ENCODE measurements around the gene HYCC1.
"Not testable (repeated sequence)": the region's sequence is repeated elsewhere in the genome, so short reads cannot be mapped to it uniquely, and the experiment has no call there.

HYCC1 gene

GRCh38 chr7:22983257-22983855 is 30.6 kb downstream of the HYCC1 start:
- no peak for FAIRE-seq

- FAIRE-seq = no peak
Observed at GRCh38 chr7:22980422-22980821, 33.5 kb downstream of the HYCC1 start.

GRCh38 chr7:22979861-22980260 is 34.1 kb downstream of the HYCC1 start:
- no peak for FAIRE-seq

GRCh38 chr7:22979251-22979650 is 34.7 kb downstream of the HYCC1 start:
- no peak for FAIRE-seq

- FAIRE-seq = not testable (repeated sequence)
Observed at GRCh38 chr7:22974636-22975035, 39.3 kb downstream of the HYCC1 start.

GRCh38 chr7:22972207-22972606 is 41.7 kb downstream of the HYCC1 start:
- FAIRE-seq = no peak

GRCh38 chr7:22969010-22969431 is 44.9 kb downstream of the HYCC1 start:
- FAIRE-seq = no peak

Measured in endometrium (tissue), 2 donors.